B cell (primary cell): ENCODE measurements around the gene ACAD11. TPM values are rescaled to one million over a fixed set of nuclear protein-coding genes. Genes with fewer than 3 reads are reported as not detected.

Source experiments
- ATAC-seq: fragments of 200-7000 bp; cut with Tn5 transposase; one replicate; pipeline ENCODE4 v1.10.0; 2021; ENCODE audit warnings: low read depth, mild to moderate bottlenecking, moderate number of reproducible peaks, moderate library complexity
- CTCF ChIA-PET: fragments of 350-600 bp; sonication (Branson Sonifier 250); formaldehyde crosslinking; loops from one replicate; lab custom pipeline; 2021; ENCODE audit warnings: antibody characterized with exemption, inconsistent platforms; lab: Charles Lee
- POLR2A ChIA-PET: fragments of 350-600 bp; sonication (Branson Sonifier 250); formaldehyde crosslinking; loops from one replicate; lab custom pipeline; 2021; ENCODE audit warnings: antibody characterized with exemption; lab: Charles Lee
- DNase-seq: peaks from one replicate; pipeline ENCODE4 v3.0.0; 2013
- H2AFZ ChIP-seq: 2 replicates; pipeline ENCODE4 v1.6.1; 2012; ENCODE audit warnings: mild to moderate bottlenecking, low read depth, low read length; ENCODE audit not compliant: insufficient read depth, poor library complexity, severe bottlenecking
- H3K27ac ChIP-seq, 2 donors: 1 replicate in 1 of 2; 2 replicates in 1 of 2; pipeline ENCODE4 v1.5.1; 2012 to 2013; ENCODE audit warnings: low read length in 2 of 2, mild to moderate bottlenecking in 2 of 2, moderate library complexity in 1 of 2
- H3K27me3 ChIP-seq, 4 experiments: fragments of 200-600 bp in 1 of 4; sonication (generic) in 1 of 4; replicated peaks in 1 of 4; 1 replicate in 2 of 4; 2 replicates in 2 of 4; pipeline versions ENCODE4 v1.6.1 to v1.7.0; 2013 to 2016; ENCODE audit warnings: low read length in 3 of 4, mild to moderate bottlenecking in 2 of 4, mixed read lengths in 1 of 4, moderate library complexity in 1 of 4; ENCODE audit not compliant: insufficient read depth in 4 of 4, control insufficient read depth in 3 of 4; ENCODE audit errors: control extremely low read depth in 1 of 4
- H3K36me3 ChIP-seq, 2 experiments: replicated peaks in 1 of 2; 1 replicate in 1 of 2; 2 replicates in 1 of 2; pipeline versions ENCODE4 v1.6.1 to v1.7.1; 2013; ENCODE audit warnings: low read length in 1 of 2; ENCODE audit not compliant: insufficient read depth in 2 of 2, control insufficient read depth in 1 of 2; ENCODE audit errors: control extremely low read depth in 1 of 2, extremely low read depth in 1 of 2
- H3K4me1 ChIP-seq, 2 donors: fragments of 200-600 bp in 1 of 2; sonication (generic) in 1 of 2; 1 replicate in 1 of 2; 2 replicates in 1 of 2; pipeline versions ENCODE4 v1.5.1 to v1.6.1; 2013 to 2017; ENCODE audit warnings: low read length in 2 of 2; ENCODE audit not compliant: control insufficient read depth in 2 of 2, insufficient read depth in 2 of 2
- H3K4me2 ChIP-seq: replicated peaks from 2 replicates; pipeline ENCODE3; 2012; ENCODE audit warnings: mild to moderate bottlenecking, low read depth, low read length; ENCODE audit not compliant: poor library complexity, severe bottlenecking
- H3K4me3 ChIP-seq, 5 experiments: fragments of 200-600 bp in 1 of 5; sonication (generic) in 1 of 5; 1 replicate in 3 of 5; 2 replicates in 2 of 5; pipeline versions ENCODE4 v1.5.1 to v1.7.0; 2011 to 2016; ENCODE audit warnings: low read length in 4 of 5, mild to moderate bottlenecking in 4 of 5, low read depth in 2 of 5, control low read depth in 1 of 5, moderate library complexity in 1 of 5; ENCODE audit not compliant: insufficient read depth in 1 of 5; ENCODE audit errors: control extremely low read depth in 1 of 5, extremely low read depth in 1 of 5
- H3K79me2 ChIP-seq: fragments of 200-600 bp; sonication (generic); one replicate; pipeline ENCODE4 v1.6.0; 2016; ENCODE audit warnings: low read length; ENCODE audit not compliant: control insufficient read depth, insufficient read depth
- H3K9ac ChIP-seq: fragments of 200-600 bp; sonication (generic); 2 replicates; pipeline ENCODE4 v1.6.1; 2017; ENCODE audit warnings: mild to moderate bottlenecking, low read length, moderate library complexity
- H3K9me3 ChIP-seq, 3 donors: one replicate each; pipeline versions ENCODE4 v1.6.1 to v1.7.1; 2013; ENCODE audit warnings: low read length in 2 of 3; ENCODE audit not compliant: control insufficient read depth in 2 of 3, insufficient read depth in 1 of 3; ENCODE audit errors: control extremely low read depth in 1 of 3
- H4K20me1 ChIP-seq: 2 replicates; pipeline ENCODE4 v1.6.0; 2012; ENCODE audit warnings: mild to moderate bottlenecking, low read length; ENCODE audit not compliant: insufficient read depth, control insufficient read depth, poor library complexity, severe bottlenecking
- H3K27ac Mint-ChIP-seq: one replicate; pipeline ENCODE4 v1.8.0; 2021; ENCODE audit warnings: mixed read lengths
- H3K27me3 Mint-ChIP-seq: one replicate; pipeline ENCODE4 v1.8.0; 2021; ENCODE audit warnings: mixed read lengths
- H3K4me1 Mint-ChIP-seq: one replicate; pipeline ENCODE4 v1.8.0; 2021; ENCODE audit warnings: mixed read lengths
- H3K4me3 Mint-ChIP-seq: one replicate; pipeline ENCODE4 v1.8.0; 2021; ENCODE audit warnings: mixed read lengths
- H3K9me3 Mint-ChIP-seq: one replicate; pipeline ENCODE4 v1.8.0; 2022; ENCODE audit warnings: mixed read lengths; ENCODE audit not compliant: insufficient read depth
- EZH2 ChIP-seq: IDR thresholded peaks from 2 replicates; pipeline ENCODE4 v1.6.1; 2012; ENCODE audit warnings: borderline replicate concordance, low read depth, mild to moderate bottlenecking, moderate library complexity, low read length; ENCODE audit not compliant: insufficient read depth, poor library complexity, severe bottlenecking
- WGBS: methylation state at CpG from one replicate; pipeline ENCODE4 v1.1.5; 2013; ENCODE audit warnings: missing lambda C conversion rate; ENCODE audit not compliant: insufficient coverage; 5-methylcytosine and 5-hydroxymethylcytosine counted together
- intact Hi-C: fragments of 100-400 bp; cut with micrococcal nuclease; formaldehyde crosslinking; loops from one replicate; pipeline ENCODE4 v1.10.0; 2022
- polyA plus RNA-seq: library from polyadenylated mRNA; depleted of rRNA; stranded (reverse); fragments of >200 nt; gene quantifications from 2 replicates; pipeline ENCODE4 v1.2.3, GENCODE V29; 2012
- total RNA-seq, 2 donors: library from RNA; stranded (reverse); fragments of 120-200 nt in 1 of 2; gene quantifications; 1 replicate in 1 of 2; 2 replicates in 1 of 2; pipeline versions ENCODE4 v1.2.3 to v1.2.4, GENCODE V29; 2013 to 2022
- TF ChIP-seq, protein P1 (sequence below): fragments of 200-600 bp; IDR thresholded peaks from one replicate; pipeline ENCODE4 v1.8.0; 2022; ENCODE audit warnings: antibody characterized with exemption, mild to moderate bottlenecking

The ACAD11 gene
- total and polyA plus RNA-seq, 2 donors (not counting 1 experiment from before 2014, with no cell fraction given), result 23.4 to 26.9 TPM

DNA sequence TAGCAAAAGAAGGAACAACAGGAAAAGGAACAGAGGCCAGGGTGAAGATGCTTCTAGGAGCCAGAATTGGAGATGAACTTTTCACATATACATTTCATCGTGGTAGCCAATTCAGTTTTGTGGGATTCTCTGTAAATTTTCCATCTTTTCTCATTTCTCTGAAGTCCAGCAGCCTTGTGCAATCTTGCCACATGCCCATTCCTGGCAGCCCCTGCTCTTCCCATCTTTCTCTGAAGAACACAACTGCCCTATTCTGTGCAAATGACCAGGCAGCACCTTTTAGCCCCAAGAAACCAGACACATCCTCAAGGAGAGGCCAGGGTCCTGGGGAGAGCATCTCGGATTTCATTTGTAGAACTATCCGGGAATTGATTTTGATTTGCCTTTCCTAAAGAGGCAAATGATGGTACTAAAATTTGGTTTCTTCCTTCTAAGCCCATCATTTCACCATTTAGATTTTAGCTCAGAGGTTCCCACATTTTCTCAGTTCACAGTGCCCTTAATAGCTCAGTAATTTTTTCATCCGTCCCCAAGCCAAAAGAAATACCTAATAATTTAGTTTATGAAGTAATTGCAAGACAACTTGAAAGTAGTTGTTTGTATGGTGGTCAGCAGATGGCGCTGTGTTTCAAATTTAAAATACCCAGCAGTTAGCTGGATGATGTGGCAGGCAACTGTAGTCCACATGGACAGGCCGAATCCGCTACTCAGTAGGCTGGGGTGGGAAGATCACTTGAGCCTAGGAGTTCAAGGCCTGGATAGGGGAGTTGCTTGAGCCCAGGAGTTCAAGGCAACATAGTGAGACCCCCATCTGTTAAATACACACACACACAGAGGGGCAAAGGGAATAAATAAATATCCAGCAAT is 123.8 kb downstream of the ACAD11 start:
- Histone ChIP-seq H3K9me3 (no peaks in the 10 kb centered on the region), H3K4me3 (no peak overlapping the region), H3K27ac (no peak overlapping the region), H3K79me2 (no peaks in the 10 kb centered on the region), H3K27me3 (no peaks in the 10 kb centered on the region), H3K4me2 (no peak overlapping the region), H3K9ac (no peak overlapping the region), H3K4me1 (no peaks in the 10 kb centered on the region), H4K20me1 (no peaks in the 10 kb centered on the region), H3K36me3 (peaks cover 27 to 68% of the 10 kb centered on the region in 2 experiments), H2AFZ (no peak overlapping the region)
- ChIA-PET POLR2A (no interaction called here), CTCF (interaction anchor here (0.7 to 7.9 kb wide), 16 partner anchors 9 to 117 kb away, joined by 3 to 86 read pairs (median 6); no protein-coding TSS in a partner anchor)
- 80% methylated on average over 1 of the region's 7 CpGs for WGBS
- Mint-ChIP-seq H3K4me3 (no peak overlapping the region), H3K9me3 (no peaks in the 10 kb centered on the region), H3K27me3 (no peaks in the 10 kb centered on the region), H3K27ac (no peak overlapping the region), H3K4me1 (no peaks in the 10 kb centered on the region)
- ATAC-seq (peak; percentile 31), DNase-seq (peak; percentile 62)
- TF ChIP-seq EZH2, result no peak
- TF ChIP-seq, protein P1, sequence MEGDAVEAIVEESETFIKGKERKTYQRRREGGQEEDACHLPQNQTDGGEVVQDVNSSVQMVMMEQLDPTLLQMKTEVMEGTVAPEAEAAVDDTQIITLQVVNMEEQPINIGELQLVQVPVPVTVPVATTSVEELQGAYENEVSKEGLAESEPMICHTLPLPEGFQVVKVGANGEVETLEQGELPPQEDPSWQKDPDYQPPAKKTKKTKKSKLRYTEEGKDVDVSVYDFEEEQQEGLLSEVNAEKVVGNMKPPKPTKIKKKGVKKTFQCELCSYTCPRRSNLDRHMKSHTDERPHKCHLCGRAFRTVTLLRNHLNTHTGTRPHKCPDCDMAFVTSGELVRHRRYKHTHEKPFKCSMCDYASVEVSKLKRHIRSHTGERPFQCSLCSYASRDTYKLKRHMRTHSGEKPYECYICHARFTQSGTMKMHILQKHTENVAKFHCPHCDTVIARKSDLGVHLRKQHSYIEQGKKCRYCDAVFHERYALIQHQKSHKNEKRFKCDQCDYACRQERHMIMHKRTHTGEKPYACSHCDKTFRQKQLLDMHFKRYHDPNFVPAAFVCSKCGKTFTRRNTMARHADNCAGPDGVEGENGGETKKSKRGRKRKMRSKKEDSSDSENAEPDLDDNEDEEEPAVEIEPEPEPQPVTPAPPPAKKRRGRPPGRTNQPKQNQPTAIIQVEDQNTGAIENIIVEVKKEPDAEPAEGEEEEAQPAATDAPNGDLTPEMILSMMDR, result peak; percentile 79
- intact Hi-C loops, result loop anchor here (1.0 to 10.0 kb wide), 2 partner anchors 106 to 849 kb away; no protein-coding TSS in a partner anchor

DNA sequence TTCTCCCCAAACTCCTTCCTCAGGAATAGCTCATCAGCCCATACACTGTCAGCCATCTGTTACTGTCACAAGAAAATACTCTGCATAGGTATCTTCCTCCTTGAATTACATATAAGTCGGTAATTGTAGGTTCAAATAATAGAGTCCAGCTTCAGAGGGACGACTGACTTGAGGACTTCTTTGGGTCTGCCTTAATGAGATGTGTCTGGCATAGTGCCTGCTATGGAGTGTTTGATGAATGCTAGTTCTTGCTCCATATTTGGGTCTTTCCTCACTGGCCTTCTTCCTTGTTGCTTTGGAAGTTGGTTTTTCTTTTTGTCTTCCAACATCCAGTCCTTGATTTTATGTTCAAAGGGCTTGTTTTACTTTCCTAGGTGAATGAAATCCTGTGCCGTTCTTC is 129.0 kb downstream of the ACAD11 start:
- H3K9ac ChIP-seq, result no peak overlapping the region
- no peaks in the 10 kb centered on the region for H3K79me2 ChIP-seq
- Mint-ChIP-seq H3K27ac (no peak overlapping the region), H3K4me3 (no peak overlapping the region), H3K4me1 (no peaks in the 10 kb centered on the region), H3K9me3 (no peaks in the 10 kb centered on the region), H3K27me3 (no peaks in the 10 kb centered on the region)
- TF ChIP-seq, protein P1, result no peak
- TF ChIP-seq EZH2, result no peak
- no peaks in the 10 kb centered on the region for H4K20me1 ChIP-seq
- H3K4me3 ChIP-seq, result no peak overlapping the region
- no peak overlapping the region for H3K4me2 ChIP-seq
- H3K4me1 ChIP-seq, result no peaks in the 10 kb centered on the region
- no peaks in the 10 kb centered on the region for H3K27me3 ChIP-seq
- intact Hi-C loops, result loop anchor here (10.0 kb wide), 1 partner anchor 854 kb away; no protein-coding TSS in a partner anchor
- no peak overlapping the region for H2AFZ ChIP-seq
- H3K27ac ChIP-seq, result no peak overlapping the region
- DNase-seq (no peak), ATAC-seq (no peak)
- 100% methylated on average over 3 of the region's 3 CpGs for WGBS
- no peaks in the 10 kb centered on the region for H3K9me3 ChIP-seq
- POLR2A ChIA-PET, result no interaction called here
- CTCF ChIA-PET, result interaction anchor here (1.0 kb wide), 1 partner anchor 111 kb away, joined by 3 read pairs; no protein-coding TSS in a partner anchor
- peaks cover 22 to 72% of the 10 kb centered on the region in 2 experiments for H3K36me3 ChIP-seq
